ENCODE results near the gene UQCRC1.
"Not testable (repeated sequence)": the region's sequence is repeated elsewhere in the genome, so short reads cannot be mapped to it uniquely, and the experiment has no call there.

UQCRC1 gene

DNA sequence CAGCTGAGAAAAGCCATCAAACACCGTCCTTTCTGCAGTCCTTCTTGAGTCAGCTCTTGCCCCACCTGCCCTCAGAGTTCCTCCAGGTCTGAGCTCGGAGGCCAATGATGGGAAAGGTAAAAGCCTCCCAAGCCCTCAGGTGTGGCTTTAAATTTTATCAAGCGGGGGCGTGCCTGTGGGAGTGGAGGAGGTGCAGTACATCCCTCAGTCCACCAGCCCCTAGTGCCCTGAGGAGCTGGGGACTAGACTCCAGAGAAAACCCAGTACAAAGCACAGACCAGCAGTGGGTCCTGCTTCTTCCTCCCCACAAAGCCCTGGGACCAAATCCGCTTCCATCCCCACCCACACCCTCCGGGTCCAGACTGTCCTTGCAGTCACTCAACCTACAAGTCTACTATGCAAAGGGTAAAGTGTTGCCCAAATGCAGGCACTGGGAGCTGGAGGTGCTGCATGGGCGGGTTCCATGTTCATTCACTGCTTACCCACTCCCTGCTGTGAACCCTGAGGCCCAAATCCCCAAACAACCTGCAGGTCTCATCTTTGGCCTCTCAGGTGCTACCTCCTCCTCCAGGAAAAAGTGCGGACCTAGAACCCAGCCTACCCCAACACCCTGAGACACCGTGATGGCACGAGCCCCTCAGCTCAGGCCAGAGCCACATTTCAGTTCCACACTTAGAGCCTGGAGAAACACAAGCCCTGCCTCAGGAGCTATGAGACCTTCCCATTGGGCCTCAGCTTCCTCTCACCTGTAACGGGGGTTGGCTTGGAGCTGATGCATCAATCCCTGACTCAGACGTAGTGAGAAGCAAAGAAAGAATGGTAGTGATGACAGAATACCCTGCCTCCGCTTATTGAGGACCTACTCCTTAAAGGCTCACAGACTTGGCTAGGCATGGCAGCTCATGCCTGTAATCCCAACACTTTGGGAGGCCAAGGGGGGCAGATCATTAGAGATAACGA is 55.3 kb downstream of the UQCRC1 start:
- DNase-seq (ENCODE audit: low read depth), result no peak

DNA sequence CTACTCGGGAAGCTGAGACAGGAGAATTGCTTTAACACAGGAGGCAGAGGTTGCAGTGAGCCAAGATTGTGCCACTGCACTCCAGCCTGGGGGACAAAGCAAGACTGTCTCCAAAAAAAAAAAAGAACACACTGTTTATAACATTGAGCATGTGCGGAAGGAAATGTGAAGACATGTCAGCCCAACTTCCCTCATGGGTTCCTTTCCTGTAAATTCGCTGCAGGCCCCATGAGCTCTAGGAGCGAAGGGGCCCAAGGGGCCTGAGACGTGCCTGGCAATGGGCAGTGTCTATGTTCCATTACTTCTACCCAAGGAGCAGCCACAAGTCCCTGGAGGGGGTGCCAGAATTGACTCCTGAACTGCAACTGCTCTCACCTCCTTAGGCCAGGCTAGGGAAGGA is 56.1 kb downstream of the UQCRC1 start:
- DNase-seq (ENCODE audit: low read depth), result no peak

DNA sequence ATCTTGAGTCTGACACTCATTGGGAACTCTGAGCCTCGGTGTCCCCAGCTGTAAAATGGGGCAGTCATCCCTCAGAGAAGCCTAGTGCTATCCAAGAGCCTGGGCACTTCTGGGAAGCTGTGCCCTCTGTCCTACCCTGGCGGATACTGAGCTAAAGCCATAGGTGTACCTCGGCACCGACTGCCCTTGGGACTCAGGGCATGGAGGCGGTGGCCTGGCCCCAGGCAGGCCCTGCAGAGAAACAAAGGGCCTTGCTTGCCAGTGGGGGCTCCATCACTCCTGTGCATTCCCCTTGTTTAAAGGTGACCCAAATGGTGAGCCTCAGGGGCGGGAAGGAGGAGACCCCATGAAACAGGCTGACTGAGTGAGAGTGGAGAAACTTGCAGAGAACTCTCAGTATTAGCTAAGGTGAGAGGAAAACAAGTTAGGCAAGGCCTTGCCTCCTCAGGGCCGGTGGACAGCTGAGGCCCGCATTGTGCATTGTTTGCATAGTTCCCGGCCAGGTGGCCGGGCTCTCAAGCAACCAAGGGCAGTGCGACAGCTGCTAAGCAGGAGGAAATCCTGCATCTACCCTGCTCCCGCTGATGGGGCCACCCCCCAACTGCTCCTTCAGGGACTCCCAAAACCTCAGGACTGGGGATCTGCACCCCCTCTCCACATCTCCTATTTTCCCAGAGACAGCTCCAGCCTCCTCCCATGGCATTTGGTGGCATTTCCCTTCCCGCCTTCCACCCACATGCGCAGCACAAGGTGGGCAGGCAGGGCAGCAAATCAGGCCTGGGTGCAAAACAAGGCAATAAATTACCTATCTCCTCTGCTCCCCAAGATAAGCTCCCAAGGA is 57.1 kb downstream of the UQCRC1 start:
- DNase-seq (ENCODE audit: low read depth), result no peak

DNA sequence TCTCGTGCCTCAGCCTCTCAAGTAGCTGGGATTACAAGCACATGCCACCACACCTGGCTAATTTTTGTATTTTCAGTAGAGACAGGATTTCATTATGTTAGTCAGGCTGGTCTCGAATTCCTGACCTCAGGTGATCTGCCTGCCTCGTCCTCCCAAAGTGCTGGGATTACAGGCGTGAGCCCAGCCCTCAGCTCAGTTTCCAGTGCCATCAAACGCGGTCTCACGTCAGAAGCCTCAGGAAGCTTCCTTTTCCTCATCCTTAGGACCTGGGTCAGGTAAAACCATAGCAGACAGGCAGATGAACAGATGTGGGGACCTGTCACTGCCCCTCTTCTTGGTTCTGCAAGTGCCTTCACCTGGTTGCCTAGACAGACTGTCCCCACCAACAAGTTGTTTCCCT is 57.8 kb downstream of the UQCRC1 start:
- DNase-seq (ENCODE audit: low read depth), result not testable (repeated sequence)

Data from fibroblast of gingiva (primary cell).